NCI-H2029 (cell line): Measurements from ENCODE around the gene CNTNAP2.

Source experiments
- DNase-seq: peaks from one replicate; lab custom pipeline; 2025; lab: John Stamatoyannopoulos, UW

The CNTNAP2 gene

GRCh38 chr7:147249956-147250355 lies 1133.4 kb downstream of the CNTNAP2 start:
- DNase-seq, result no peak

- DNase-seq, result no peak
Observed at GRCh38 chr7:147251751-147252325, 1135.2 kb downstream of the CNTNAP2 start.

- DNase-seq, result no peak
Observed at GRCh38 chr7:147261693-147262092, 1145.1 kb downstream of the CNTNAP2 start.

- DNase-seq, result no peak
Observed at GRCh38 chr7:147265528-147265927, 1148.9 kb downstream of the CNTNAP2 start.

GRCh38 chr7:147276106-147276505 lies 1159.5 kb downstream of the CNTNAP2 start:
- DNase-seq, result no peak

GRCh38 chr7:147276783-147277370 lies 1160.3 kb downstream of the CNTNAP2 start:
- peak; percentile 66 for DNase-seq

GRCh38 chr7:147279514-147279913 lies 1162.9 kb downstream of the CNTNAP2 start:
- peak; percentile 43 for DNase-seq

- DNase-seq, result peak; percentile 46
Observed at GRCh38 chr7:147279964-147280374, 1163.4 kb downstream of the CNTNAP2 start.

GRCh38 chr7:147282204-147282603 lies 1165.6 kb downstream of the CNTNAP2 start:
- no peak for DNase-seq

GRCh38 chr7:147296201-147296600 lies 1179.6 kb downstream of the CNTNAP2 start:
- no peak for DNase-seq

GRCh38 chr7:147296986-147297385 lies 1180.4 kb downstream of the CNTNAP2 start:
- no peak for DNase-seq

- DNase-seq, result peak; percentile 16
Observed at GRCh38 chr7:147298611-147299043, 1182.0 kb downstream of the CNTNAP2 start.

GRCh38 chr7:147300293-147300692 lies 1183.7 kb downstream of the CNTNAP2 start:
- no peak for DNase-seq

- no peak for DNase-seq
Observed at GRCh38 chr7:147304376-147304775, 1187.8 kb downstream of the CNTNAP2 start.

- no peak for DNase-seq
Observed at GRCh38 chr7:147305827-147306226, 1189.2 kb downstream of the CNTNAP2 start.

- DNase-seq, result no peak
Observed at GRCh38 chr7:147308539-147308938, 1191.9 kb downstream of the CNTNAP2 start.

- DNase-seq, result no peak
Observed at GRCh38 chr7:147311336-147311735, 1194.7 kb downstream of the CNTNAP2 start.

- no peak for DNase-seq
Observed at GRCh38 chr7:147321504-147321903, 1204.9 kb downstream of the CNTNAP2 start.

GRCh38 chr7:147332988-147333387 lies 1216.4 kb downstream of the CNTNAP2 start:
- no peak for DNase-seq

GRCh38 chr7:147363101-147363500 lies 1246.5 kb downstream of the CNTNAP2 start:
- no peak for DNase-seq

GRCh38 chr7:147376192-147376591 lies 1259.6 kb downstream of the CNTNAP2 start:
- DNase-seq, result no peak

- DNase-seq, result no peak
Observed at GRCh38 chr7:147380926-147381325, 1264.3 kb downstream of the CNTNAP2 start.

- no peak for DNase-seq
Observed at GRCh38 chr7:147394329-147394728, 1277.7 kb downstream of the CNTNAP2 start.

- DNase-seq, result no peak
Observed at GRCh38 chr7:147400221-147400689, 1283.7 kb downstream of the CNTNAP2 start.
